Measurements from ENCODE around the gene CHRNA9. TPM values are rescaled to one million over a fixed set of nuclear protein-coding genes. Genes with fewer than 3 reads are reported as not detected.

CHRNA9 gene
- total and polyA plus RNA-seq, 5 experiments from 2014 or later, result 0.39 to 0.73 (median 0.55) TPM; not detected in 2

DNA sequence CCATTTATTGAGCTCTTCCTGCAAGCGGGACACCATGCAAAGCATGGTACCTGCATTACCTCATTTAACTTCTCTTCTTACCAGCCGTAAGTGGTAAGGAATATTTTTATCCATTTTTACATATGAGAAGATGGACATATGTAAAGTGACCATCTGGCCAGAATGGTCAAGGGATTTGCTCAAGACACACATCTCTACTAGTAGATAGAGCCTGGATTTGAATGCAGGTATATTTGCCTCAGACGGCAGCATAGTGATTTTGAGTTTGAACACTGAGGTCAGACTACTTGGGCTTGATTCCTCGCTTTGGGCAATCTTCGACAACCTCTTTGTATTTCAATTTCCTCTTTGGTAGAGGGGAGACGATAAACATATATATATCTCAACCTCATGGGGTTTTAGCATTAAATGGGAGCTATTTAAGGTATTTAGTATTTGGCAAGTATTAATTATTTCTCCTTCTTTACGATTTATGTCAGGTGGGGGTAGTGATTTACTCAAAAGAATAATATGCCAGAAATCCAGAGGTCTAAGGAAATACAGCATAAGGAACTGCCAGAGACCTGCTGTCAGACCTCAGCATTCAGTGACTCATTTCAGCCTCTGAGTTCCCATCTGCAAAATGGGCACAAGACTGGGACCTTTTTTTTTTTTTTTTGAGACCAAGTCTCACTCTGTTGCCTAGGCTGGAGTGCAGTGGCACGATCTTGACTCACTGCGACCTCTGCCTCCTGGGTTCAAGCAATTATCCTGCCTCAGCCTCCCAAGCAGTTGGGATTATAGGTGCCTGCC is 34.6 kb upstream of the CHRNA9 start:
- Mint-ChIP-seq H3K36me3 (peaks cover 0 to 3% (median 0%) of the 10 kb centered on the region in 3 donors), H3K4me1 (peaks cover 35 to 80% (median 75%) of the 10 kb centered on the region in 4 donors), H3K27ac (peak overlapping the region; percentile 82 to 100 (median 98)), H3K27me3 (no peaks in the 10 kb centered on the region), H3K9me3 (peaks cover 0 to 10% (median 2%) of the 10 kb centered on the region in 9 donors), H3K4me3 (peak overlapping the region; percentile 22 to 83 (median 56))
- ATAC-seq (no peak), DNase-seq (no peak)
- POLR2A ChIA-PET, result interaction anchor here (0.8 to 4.4 kb wide), 30 partner anchors 10 to 682 kb away, joined by 3 to 61 read pairs (median 8); partner anchors contain the start of gene RHOH

DNA sequence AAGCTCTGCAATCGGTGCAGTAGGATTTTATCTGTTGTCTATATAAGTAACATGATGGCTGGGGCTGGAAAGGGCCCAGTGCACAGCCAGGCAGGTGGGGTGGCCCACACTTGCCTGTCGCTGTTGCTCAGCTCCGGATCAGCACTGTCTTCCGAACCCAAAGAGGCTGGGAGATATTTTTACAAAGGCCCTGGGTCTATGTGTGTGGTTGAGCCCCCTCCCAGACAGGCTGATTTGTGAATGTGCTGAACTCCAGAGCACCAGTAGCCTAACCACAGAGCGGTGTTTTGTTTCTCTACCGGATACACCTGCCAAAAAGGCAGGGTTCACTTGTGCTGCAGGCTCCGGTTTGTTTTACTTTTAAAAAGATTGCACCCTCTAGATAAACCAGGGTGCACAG is 33.5 kb upstream of the CHRNA9 start:
- Mint-ChIP-seq H3K27me3 (no peaks in the 10 kb centered on the region), H3K9me3 (peaks cover 0 to 10% (median 2%) of the 10 kb centered on the region in 9 donors), H3K36me3 (peaks cover 0 to 3% (median 0%) of the 10 kb centered on the region in 3 donors), H3K4me3 (peak overlapping the region; percentile 31 to 84 (median 74)), H3K27ac (peak overlapping the region; percentile 82 to 100 (median 98)), H3K4me1 (peaks cover 43 to 90% (median 84%) of the 10 kb centered on the region in 4 donors)
- DNase-seq (peak; percentile 49 to 93 (median 78)), ATAC-seq (peak; percentile 83 to 89)
- POLR2A ChIA-PET, result interaction anchor here (0.6 to 4.4 kb wide), 31 partner anchors 8 to 274 kb away, joined by 3 to 61 read pairs (median 8); partner anchors contain the start of gene RHOH

DNA sequence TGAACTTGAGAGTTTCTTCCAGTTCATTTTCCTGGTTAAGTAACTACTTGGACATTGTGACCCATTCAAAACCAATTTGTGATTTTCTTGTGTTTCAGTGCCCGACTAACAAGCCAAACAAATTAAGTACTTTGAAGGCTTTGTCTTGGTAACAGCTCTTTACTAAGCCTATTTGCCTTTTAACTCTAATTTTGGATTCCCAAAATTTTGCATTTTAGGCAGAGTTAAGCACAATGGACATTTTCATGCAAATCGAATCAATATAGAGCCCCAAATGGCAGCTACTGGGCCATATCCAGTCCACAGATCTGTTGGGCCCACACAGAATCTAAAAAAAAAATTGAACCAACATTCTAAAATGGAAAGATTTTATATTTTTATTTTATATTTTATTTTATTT is 31.4 kb upstream of the CHRNA9 start:
- peaks cover 53 to 92% (median 87%) of the 10 kb centered on the region in 4 donors for H3K4me1 Mint-ChIP-seq
- peaks cover 0 to 3% (median 0%) of the 10 kb centered on the region in 3 donors for H3K36me3 Mint-ChIP-seq
- ATAC-seq (no peak), DNase-seq (no peak)
- no peaks in the 10 kb centered on the region for H3K27me3 Mint-ChIP-seq
- POLR2A ChIA-PET, result interaction anchor here (0.7 to 4.4 kb wide), 17 partner anchors 14 to 159 kb away, joined by 3 to 29 read pairs (median 4); no protein-coding TSS in a partner anchor
- H3K9me3 Mint-ChIP-seq, result peaks cover 0 to 10% (median 2%) of the 10 kb centered on the region in 9 donors
- peak overlapping the region; percentile 50 to 96 (median 82) for H3K27ac Mint-ChIP-seq
- peak overlapping the region in 2 of 10 donors; percentile 9 to 21 for H3K4me3 Mint-ChIP-seq

DNA sequence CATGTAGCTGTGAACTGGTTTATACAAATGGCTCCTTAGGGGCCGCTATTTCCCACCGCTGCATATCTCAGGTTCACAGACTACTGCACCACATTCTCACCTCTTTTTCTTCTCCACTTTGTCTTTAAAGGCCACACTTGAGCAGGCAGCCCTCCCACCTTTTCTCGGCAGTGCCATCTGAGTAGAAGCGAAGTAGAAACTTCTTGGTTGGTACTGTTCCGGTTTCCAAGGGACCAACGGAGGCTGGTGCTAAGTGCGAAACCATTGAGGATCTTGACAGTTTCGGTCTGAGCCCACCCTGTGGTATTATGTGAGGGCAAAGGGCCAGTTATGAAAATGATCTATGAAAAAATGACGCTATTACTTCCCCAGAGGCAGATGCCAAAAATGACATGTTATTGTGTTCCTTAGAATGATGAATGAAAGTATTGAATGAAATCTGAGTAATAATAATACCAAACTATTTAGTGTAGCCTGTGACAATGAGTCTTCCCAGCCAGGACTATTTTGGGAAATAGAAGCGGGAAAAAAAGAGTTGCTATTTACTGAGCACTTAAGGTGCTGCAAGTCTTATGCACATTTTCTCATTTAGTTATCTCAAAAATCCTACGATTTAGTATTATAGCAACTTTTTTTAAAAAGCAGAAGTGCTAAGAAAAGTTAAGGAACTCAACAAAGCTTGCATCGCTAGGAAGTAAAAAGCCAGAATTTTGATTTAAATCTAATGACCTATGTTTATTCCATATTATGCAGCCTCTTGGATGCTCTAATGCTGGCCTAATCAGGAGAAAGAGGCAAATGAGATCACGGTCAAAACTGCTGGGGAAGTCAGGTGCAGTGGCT is 29.6 kb upstream of the CHRNA9 start:
- POLR2A ChIA-PET, result interaction anchor here (1.0 to 7.1 kb wide), 21 partner anchors 16 to 154 kb away, joined by 3 to 68 read pairs (median 6); partner anchors contain the start of gene RHOH
- H3K4me3 Mint-ChIP-seq, result peak overlapping the region; percentile 34 to 90 (median 80)
- H3K36me3 Mint-ChIP-seq, result peaks cover 0 to 3% (median 0%) of the 10 kb centered on the region in 3 donors
- ATAC-seq, result peak in 1 of 2 donors; percentile 6
- H3K9me3 Mint-ChIP-seq, result peaks cover 0 to 10% (median 2%) of the 10 kb centered on the region in 9 donors
- H3K27me3 Mint-ChIP-seq, result no peaks in the 10 kb centered on the region
- peak in 5 of 10 donors; percentile 46 to 78 (median 53) for DNase-seq
- H3K4me1 Mint-ChIP-seq, result peaks cover 54 to 92% (median 86%) of the 10 kb centered on the region in 4 donors
- H3K27ac Mint-ChIP-seq, result peak overlapping the region; percentile 97 to 100 (median 99)

DNA sequence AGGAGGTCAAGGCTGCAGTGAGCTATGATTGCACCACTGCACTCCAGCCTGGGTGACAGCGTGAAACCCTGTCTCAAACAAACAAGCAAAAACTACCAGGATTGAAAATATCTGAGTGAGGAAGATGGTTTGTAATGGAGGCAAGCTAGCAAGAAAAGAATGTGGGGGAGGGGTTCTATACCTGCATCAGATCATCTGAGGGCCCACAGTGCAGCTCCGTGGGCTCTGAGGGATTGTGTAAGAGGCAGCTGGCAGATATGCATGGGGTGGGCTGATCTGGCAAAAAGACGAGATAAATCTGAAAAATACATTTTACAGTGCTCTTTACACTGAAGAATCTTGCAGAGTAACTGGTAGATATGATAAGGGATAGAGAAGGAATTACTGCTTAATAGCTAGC is 28.9 kb upstream of the CHRNA9 start:
- H3K36me3 Mint-ChIP-seq, result peaks cover 0 to 3% (median 0%) of the 10 kb centered on the region in 3 donors
- peaks cover 52 to 92% (median 83%) of the 10 kb centered on the region in 4 donors for H3K4me1 Mint-ChIP-seq
- H3K4me3 Mint-ChIP-seq, result peak overlapping the region; percentile 0 to 90 (median 78)
- H3K9me3 Mint-ChIP-seq, result peaks cover 0 to 10% (median 2%) of the 10 kb centered on the region in 9 donors
- DNase-seq (peak in 1 of 10 donors; percentile 22), ATAC-seq (no peak)
- POLR2A ChIA-PET, result interaction anchor here (0.6 to 7.1 kb wide), 21 partner anchors 17 to 155 kb away, joined by 3 to 68 read pairs (median 11); partner anchors contain the start of gene RHOH
- no peaks in the 10 kb centered on the region for H3K27me3 Mint-ChIP-seq
- H3K27ac Mint-ChIP-seq, result peak overlapping the region; percentile 97 to 100 (median 99)

DNA sequence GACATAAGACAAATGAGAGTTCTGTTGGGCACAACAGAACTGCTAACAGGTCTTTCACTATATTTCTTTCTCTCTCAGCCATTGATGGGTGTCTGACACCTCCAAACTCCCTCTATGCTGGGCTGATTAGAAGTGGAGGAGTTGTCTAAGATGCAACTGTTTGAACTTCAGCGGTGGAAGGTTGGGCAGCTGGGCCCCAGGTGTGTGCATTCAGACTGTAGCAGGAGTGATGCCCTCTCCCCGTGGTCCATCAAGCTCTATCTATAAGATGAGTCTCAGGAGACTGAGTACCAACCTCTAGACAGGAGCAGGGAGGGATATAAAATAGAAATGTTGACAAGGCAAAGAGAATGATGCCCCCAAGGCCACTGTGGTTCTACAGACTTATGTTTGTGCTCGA is 28.2 kb upstream of the CHRNA9 start:
- peaks cover 0 to 10% (median 2%) of the 10 kb centered on the region in 9 donors for H3K9me3 Mint-ChIP-seq
- peak overlapping the region; percentile 97 to 100 (median 99) for H3K27ac Mint-ChIP-seq
- POLR2A ChIA-PET, result interaction anchor here (0.6 to 7.1 kb wide), 32 partner anchors 8 to 601 kb away, joined by 3 to 68 read pairs (median 11); partner anchors contain the start of gene RHOH
- peaks cover 50 to 92% (median 83%) of the 10 kb centered on the region in 4 donors for H3K4me1 Mint-ChIP-seq
- peak overlapping the region; percentile 58 to 90 (median 82) for H3K4me3 Mint-ChIP-seq
- DNase-seq (peak in 1 of 10 donors; percentile 13), ATAC-seq (peak in 1 of 2 donors; percentile 10)
- H3K36me3 Mint-ChIP-seq, result peaks cover 0 to 3% (median 0%) of the 10 kb centered on the region in 3 donors
- no peaks in the 10 kb centered on the region for H3K27me3 Mint-ChIP-seq

DNA sequence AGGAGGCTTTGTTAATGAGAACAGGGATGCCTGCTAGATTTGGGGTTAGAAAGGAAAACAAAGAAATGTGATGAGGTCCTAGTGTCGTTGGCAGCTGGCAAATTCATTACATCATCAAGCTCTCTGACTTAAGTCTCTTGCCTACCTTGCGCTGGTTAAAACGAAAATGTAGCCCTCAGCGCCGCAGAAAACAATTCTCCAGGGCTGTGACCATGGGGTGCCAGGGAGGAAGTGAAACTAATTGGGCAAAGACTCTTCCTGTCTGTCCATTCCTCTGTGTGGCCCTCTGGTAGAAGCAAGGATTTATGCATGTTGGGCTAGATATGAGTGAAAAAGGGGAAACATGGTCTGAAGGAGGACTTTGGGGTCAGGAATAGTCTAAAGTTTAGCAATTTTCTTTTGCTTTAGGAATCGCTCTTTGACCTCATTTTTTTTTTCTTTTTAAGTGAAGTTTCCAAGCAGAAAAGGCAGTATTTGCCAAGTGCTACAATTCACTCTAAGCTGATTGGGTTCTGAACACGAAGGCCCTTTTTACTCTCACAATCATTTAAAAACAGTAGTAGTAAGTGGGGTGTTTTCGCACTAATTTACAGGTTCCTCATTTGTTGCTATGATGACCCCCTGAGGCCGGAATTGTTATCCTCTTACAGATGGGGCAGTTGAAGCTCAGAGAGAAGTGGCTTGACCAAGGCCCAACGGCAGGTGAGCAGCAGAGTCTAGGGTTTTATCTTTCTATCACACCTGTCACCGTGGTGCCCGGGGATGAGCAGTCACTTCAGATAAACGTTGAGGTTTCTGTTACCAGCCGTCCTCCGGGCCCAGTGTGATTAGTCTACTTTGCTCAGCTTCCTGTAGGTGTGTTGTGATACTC is 27.3 kb upstream of the CHRNA9 start:
- H3K36me3 Mint-ChIP-seq, result peaks cover 0 to 3% (median 0%) of the 10 kb centered on the region in 3 donors
- H3K27ac Mint-ChIP-seq, result peak overlapping the region; percentile 97 to 100 (median 99)
- peak; percentile 51 to 58 for ATAC-seq
- peak; percentile 28 to 82 (median 66) for DNase-seq
- peaks cover 0 to 6% (median under 1%) of the 10 kb centered on the region in 9 donors for H3K9me3 Mint-ChIP-seq
- no peaks in the 10 kb centered on the region for H3K27me3 Mint-ChIP-seq
- POLR2A ChIA-PET, result interaction anchor here (0.7 to 7.1 kb wide), 37 partner anchors 9 to 158 kb away, joined by 3 to 68 read pairs (median 11); partner anchors contain the start of gene RHOH
- H3K4me1 Mint-ChIP-seq, result peaks cover 49 to 92% (median 85%) of the 10 kb centered on the region in 4 donors
- peak overlapping the region; percentile 58 to 90 (median 82) for H3K4me3 Mint-ChIP-seq

DNA sequence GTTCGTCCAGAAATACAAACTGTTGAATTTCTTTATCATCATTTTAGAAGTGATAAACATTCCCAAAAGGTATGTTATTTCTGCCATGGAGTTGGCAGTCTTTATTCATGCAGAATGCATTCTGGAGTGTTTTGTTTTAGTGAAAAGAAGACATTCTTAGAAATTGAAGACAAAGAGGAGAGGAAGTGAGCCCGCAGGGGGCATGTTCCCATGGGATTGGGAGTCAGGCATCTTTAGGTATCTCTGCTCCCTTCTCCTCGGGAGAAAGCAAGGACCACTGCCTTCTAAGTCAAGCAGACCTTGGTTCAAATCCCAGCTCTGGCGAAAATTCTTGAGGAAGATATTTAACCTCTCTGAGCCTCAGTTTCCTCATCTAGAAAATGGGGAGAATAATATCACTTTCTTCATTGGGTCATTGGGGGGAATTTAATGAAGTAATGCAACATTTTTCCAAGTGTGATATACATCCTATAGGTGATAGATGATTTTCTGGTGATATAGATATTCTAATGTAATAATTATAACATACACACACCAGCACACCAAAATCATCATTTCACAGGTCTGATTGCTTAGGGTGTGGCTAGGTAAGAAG is 26.5 kb upstream of the CHRNA9 start:
- DNase-seq (no peak), ATAC-seq (no peak)
- Mint-ChIP-seq H3K27me3 (no peaks in the 10 kb centered on the region), H3K9me3 (peaks cover 0 to 5% (median 0%) of the 10 kb centered on the region in 9 donors), H3K27ac (peak overlapping the region; percentile 97 to 100 (median 99)), H3K4me3 (peak overlapping the region; percentile 67 to 90 (median 82)), H3K36me3 (peaks cover 0 to 3% (median 0%) of the 10 kb centered on the region in 3 donors), H3K4me1 (peaks cover 48 to 88% (median 82%) of the 10 kb centered on the region in 4 donors)
- POLR2A ChIA-PET, result interaction anchor here (0.8 to 7.1 kb wide), 32 partner anchors 8 to 159 kb away, joined by 3 to 68 read pairs (median 12); partner anchors contain the start of gene RHOH

DNA sequence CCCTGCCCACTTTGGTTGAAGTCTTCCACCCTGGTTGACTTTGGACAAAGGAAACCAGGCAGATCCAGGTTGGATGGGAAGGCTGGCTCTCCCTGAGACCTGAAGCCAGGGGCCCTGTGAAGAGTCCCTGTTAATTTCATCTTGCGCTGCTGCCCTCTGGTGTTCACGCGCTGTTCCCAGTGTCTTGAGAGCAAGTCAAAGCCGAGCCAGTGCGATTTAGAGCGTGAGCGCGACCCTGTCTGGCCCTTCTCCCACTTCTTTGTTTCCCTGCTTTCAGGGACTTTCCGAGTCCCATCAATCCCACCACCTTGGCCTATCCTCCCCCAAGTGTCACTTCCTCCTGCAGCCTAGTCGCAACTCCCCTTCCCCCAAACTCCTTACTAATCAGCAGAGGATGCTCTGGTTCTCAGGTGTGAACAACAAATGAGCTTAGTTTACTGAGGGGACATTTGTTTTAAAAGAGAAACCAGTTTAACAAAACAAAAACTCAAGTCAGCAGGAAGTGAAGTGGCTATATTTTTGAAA is 25.8 kb upstream of the CHRNA9 start:
- Mint-ChIP-seq H3K9me3 (peaks cover 0 to 5% (median 0%) of the 10 kb centered on the region in 9 donors), H3K4me1 (peaks cover 51 to 86% (median 81%) of the 10 kb centered on the region in 4 donors), H3K4me3 (peak overlapping the region; percentile 67 to 90 (median 82)), H3K36me3 (peaks cover 0 to 3% (median 0%) of the 10 kb centered on the region in 3 donors), H3K27ac (peak overlapping the region; percentile 97 to 100 (median 99)), H3K27me3 (no peaks in the 10 kb centered on the region)
- ATAC-seq (peak; percentile 45 to 62), DNase-seq (peak; percentile 81 to 94 (median 87))
- POLR2A ChIA-PET, result interaction anchor here (0.6 to 7.1 kb wide), 31 partner anchors 7 to 253 kb away, joined by 3 to 76 read pairs (median 4); partner anchors contain the start of genes N4BP2 and RHOH

DNA sequence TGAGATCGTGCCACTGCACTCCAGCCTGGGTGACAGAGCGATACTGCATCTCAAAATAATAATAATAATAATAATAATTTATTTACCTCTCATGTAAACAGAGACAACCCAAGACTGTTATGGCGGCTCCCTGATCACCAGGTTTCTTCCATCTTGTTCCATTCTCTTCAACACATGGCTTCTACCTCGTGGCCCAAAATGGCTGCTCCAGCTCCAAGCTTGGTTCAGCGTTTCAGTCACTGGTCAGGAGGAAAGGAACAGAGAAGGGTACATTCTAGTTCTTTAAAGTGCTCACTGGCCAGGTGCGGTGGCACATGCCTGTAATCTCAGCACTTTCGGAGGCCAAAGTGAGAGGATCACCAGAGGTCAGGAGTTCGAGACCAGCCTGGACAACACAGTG is 24.9 kb upstream of the CHRNA9 start:
- Mint-ChIP-seq H3K4me3 (peak overlapping the region in 2 of 10 donors; percentile 53 to 67), H3K36me3 (no peaks in the 10 kb centered on the region), H3K27ac (peak overlapping the region; percentile 60 to 99 (median 98)), H3K27me3 (no peaks in the 10 kb centered on the region), H3K9me3 (no peaks in the 10 kb centered on the region), H3K4me1 (peaks cover 46 to 77% (median 72%) of the 10 kb centered on the region in 4 donors)
- ATAC-seq (no peak), DNase-seq (no peak)
- POLR2A ChIA-PET, result interaction anchor here (0.5 to 7.1 kb wide), 20 partner anchors 9 to 254 kb away, joined by 3 to 76 read pairs (median 6); partner anchors contain the start of genes N4BP2 and RHOH

All from naive thymus-derived CD8-positive, alpha-beta T cell (primary cell).